ENCODE results near the gene TOMM40. TPM values are rescaled to one million over a fixed set of nuclear protein-coding genes. Genes with fewer than 3 reads are reported as not detected.

TOMM40 gene
- total and polyA plus RNA-seq, 2 of the 13 experiments (the other 11 are each of a cell fraction or from before 2014, with no cell fraction given) = 72.0 to 110 TPM

DNA sequence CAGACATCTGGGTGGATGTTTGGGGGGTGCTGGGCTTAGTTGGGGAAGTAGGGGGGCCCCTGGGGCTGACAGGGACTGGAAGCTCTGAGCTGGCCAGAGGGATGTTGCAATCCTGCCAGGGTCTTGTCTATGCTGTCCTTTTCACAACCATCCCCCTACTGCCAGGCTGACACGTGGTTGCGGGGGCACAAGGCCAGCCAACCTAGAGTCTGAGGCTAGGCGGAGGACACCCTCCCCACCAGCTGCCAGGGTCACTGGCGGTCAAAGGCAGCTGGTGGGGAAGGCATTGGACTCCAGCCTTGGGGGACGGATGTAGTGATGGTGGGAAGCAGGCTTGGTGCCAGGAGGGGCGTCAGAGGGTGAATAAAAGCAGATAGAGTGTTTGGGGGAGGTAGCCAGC is 21.8 kb downstream of the TOMM40 start (continued):
- TF ChIP-seq, protein P1, sequence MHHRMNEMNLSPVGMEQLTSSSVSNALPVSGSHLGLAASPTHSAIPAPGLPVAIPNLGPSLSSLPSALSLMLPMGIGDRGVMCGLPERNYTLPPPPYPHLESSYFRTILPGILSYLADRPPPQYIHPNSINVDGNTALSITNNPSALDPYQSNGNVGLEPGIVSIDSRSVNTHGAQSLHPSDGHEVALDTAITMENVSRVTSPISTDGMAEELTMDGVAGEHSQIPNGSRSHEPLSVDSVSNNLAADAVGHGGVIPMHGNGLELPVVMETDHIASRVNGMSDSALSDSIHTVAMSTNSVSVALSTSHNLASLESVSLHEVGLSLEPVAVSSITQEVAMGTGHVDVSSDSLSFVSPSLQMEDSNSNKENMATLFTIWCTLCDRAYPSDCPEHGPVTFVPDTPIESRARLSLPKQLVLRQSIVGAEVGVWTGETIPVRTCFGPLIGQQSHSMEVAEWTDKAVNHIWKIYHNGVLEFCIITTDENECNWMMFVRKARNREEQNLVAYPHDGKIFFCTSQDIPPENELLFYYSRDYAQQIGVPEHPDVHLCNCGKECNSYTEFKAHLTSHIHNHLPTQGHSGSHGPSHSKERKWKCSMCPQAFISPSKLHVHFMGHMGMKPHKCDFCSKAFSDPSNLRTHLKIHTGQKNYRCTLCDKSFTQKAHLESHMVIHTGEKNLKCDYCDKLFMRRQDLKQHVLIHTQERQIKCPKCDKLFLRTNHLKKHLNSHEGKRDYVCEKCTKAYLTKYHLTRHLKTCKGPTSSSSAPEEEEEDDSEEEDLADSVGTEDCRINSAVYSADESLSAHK (CRISPR knock-in tag; IDR thresholded peaks at IDR 0.05; ENCODE audit: borderline replicate concordance) = no peak
- no peak for TF ChIP-seq ZNF549 (CRISPR knock-in tag; IDR thresholded peaks at IDR 0.05)
- no peak for TF ChIP-seq YY1 (IDR thresholded peaks at IDR 0.05; ENCODE audit: insufficient read depth, insufficient replicate concordance, low read depth, low read length)
- TF ChIP-seq SRSF9 (IDR thresholded peaks at IDR 0.05; ENCODE audit: borderline replicate concordance, insufficient read depth, low read depth, low read length, poor library complexity, severe bottlenecking) = no peak
- TF ChIP-seq STAG1 (CRISPR knock-in tag; IDR thresholded peaks at IDR 0.05) = 0 out of 2 replicates have a peak, but pooled peaks have one; percentile 2
- TF ChIP-seq, protein P2, sequence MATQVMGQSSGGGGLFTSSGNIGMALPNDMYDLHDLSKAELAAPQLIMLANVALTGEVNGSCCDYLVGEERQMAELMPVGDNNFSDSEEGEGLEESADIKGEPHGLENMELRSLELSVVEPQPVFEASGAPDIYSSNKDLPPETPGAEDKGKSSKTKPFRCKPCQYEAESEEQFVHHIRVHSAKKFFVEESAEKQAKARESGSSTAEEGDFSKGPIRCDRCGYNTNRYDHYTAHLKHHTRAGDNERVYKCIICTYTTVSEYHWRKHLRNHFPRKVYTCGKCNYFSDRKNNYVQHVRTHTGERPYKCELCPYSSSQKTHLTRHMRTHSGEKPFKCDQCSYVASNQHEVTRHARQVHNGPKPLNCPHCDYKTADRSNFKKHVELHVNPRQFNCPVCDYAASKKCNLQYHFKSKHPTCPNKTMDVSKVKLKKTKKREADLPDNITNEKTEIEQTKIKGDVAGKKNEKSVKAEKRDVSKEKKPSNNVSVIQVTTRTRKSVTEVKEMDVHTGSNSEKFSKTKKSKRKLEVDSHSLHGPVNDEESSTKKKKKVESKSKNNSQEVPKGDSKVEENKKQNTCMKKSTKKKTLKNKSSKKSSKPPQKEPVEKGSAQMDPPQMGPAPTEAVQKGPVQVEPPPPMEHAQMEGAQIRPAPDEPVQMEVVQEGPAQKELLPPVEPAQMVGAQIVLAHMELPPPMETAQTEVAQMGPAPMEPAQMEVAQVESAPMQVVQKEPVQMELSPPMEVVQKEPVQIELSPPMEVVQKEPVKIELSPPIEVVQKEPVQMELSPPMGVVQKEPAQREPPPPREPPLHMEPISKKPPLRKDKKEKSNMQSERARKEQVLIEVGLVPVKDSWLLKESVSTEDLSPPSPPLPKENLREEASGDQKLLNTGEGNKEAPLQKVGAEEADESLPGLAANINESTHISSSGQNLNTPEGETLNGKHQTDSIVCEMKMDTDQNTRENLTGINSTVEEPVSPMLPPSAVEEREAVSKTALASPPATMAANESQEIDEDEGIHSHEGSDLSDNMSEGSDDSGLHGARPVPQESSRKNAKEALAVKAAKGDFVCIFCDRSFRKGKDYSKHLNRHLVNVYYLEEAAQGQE (IDR thresholded peaks at IDR 0.05; ENCODE audit: borderline replicate concordance in 1 of 2, low read depth in 1 of 2, low read length in 2 of 2) = no peak
- no peak for TF ChIP-seq SIN3B (IDR thresholded peaks at IDR 0.05; ENCODE audit: low read length)
- no peak for TF ChIP-seq SATB2 (CRISPR knock-in tag; IDR thresholded peaks at IDR 0.05)
- no peak for TF ChIP-seq CBX2 (IDR thresholded peaks at IDR 0.05; ENCODE audit: low read depth, low read length)
- no peak for TF ChIP-seq CBX2 (CRISPR knock-in tag; IDR thresholded peaks at IDR 0.05; ENCODE audit: low read depth)
- TF ChIP-seq ZNF850 (CRISPR knock-in tag; conservative IDR thresholded peaks at IDR 0.05) = no peak
- TF ChIP-seq, protein P3, sequence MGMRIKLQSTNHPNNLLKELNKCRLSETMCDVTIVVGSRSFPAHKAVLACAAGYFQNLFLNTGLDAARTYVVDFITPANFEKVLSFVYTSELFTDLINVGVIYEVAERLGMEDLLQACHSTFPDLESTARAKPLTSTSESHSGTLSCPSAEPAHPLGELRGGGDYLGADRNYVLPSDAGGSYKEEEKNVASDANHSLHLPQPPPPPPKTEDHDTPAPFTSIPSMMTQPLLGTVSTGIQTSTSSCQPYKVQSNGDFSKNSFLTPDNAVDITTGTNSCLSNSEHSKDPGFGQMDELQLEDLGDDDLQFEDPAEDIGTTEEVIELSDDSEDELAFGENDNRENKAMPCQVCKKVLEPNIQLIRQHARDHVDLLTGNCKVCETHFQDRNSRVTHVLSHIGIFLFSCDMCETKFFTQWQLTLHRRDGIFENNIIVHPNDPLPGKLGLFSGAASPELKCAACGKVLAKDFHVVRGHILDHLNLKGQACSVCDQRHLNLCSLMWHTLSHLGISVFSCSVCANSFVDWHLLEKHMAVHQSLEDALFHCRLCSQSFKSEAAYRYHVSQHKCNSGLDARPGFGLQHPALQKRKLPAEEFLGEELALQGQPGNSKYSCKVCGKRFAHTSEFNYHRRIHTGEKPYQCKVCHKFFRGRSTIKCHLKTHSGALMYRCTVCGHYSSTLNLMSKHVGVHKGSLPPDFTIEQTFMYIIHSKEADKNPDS (CRISPR knock-in tag; IDR thresholded peaks at IDR 0.05) = no peak
- no peak for TF ChIP-seq CREM (IDR thresholded peaks at IDR 0.05)
- TF ChIP-seq CREM (CRISPR knock-in tag; IDR thresholded peaks at IDR 0.05) = no peak

All from HepG2 (cell line).